Muscle of leg (tissue), 11 donors: ENCODE results near the gene C1QL3. TPM values are rescaled to one million over a fixed set of nuclear protein-coding genes. Genes with fewer than 3 reads are reported as not detected.

Experiments
- DNase-seq: peaks from one replicate; pipeline ENCODE4 v3.0.0; 2013
- H3K27ac ChIP-seq: one replicate; pipeline ENCODE4 v1.5.1; 2013; ENCODE audit warnings: mild to moderate bottlenecking, low read length, control low read depth
- H3K27me3 ChIP-seq: one replicate; pipeline ENCODE4 v1.6.1; 2013; ENCODE audit warnings: low read length; ENCODE audit not compliant: control insufficient read depth, insufficient read depth
- H3K36me3 ChIP-seq: one replicate; pipeline ENCODE4 v1.6.1; 2013; ENCODE audit warnings: low read length; ENCODE audit not compliant: control insufficient read depth, insufficient read depth
- H3K4me1 ChIP-seq: one replicate; pipeline ENCODE4 v1.6.1; 2013; ENCODE audit warnings: low read length; ENCODE audit not compliant: control insufficient read depth, insufficient read depth
- H3K4me3 ChIP-seq: one replicate; pipeline ENCODE4 v1.5.1; 2013; ENCODE audit warnings: low read length, control low read depth
- H3K9me3 ChIP-seq: replicated peaks from 2 replicates; pipeline ENCODE4 v1.6.1; 2013; ENCODE audit warnings: low read depth, low read length; ENCODE audit not compliant: control insufficient read depth
- WGBS: methylation state at CpG from one replicate; pipeline ENCODE4 v1.1.5; 2013; ENCODE audit warnings: missing lambda C conversion rate; ENCODE audit not compliant: insufficient coverage; 5-methylcytosine and 5-hydroxymethylcytosine counted together
- polyA plus RNA-seq, 8 donors: library from polyadenylated mRNA; unstranded; fragments of 120-200 nt; gene quantifications; one replicate each; pipeline versions ENCODE4 v1.2.1 to v1.2.3, GENCODE V29; 2013; ENCODE audit warnings: inconsistent platforms in 1 of 8, low replicate concordance in 1 of 8; ENCODE audit not compliant: insufficient read length in 8 of 8, insufficient read depth in 1 of 8
- total RNA-seq: library from RNA; stranded (reverse); fragments of 120-200 nt; gene quantifications from one replicate; pipeline ENCODE4 v1.2.4, GENCODE V29; 2013

Gene C1QL3
- total and polyA plus RNA-seq, 9 donors, result 0.04 to 0.93 (median 0.40) TPM

- H3K4me3 ChIP-seq, result no peak overlapping the region
- H3K36me3 ChIP-seq, result no peaks in the 10 kb centered on the region
- no peaks in the 10 kb centered on the region for H3K4me1 ChIP-seq
- H3K27me3 ChIP-seq, result no peaks in the 10 kb centered on the region
- no peaks in the 10 kb centered on the region for H3K9me3 ChIP-seq
- no peak for DNase-seq
- WGBS, result no CpG with 5 or more reads among the region's 1 CpG
- no peak overlapping the region for H3K27ac ChIP-seq
Measured at GRCh38 chr10:16466001-16466400, 55.7 kb downstream of the C1QL3 start.

Other genes starting within 250 kb of the C1QL3 start
- 7.3 TPM for gene PTER, start 84.9 kb downstream of the C1QL3 start, total RNA-seq
- gene PTER, start 84.9 kb downstream of the C1QL3 start, polyA plus RNA-seq, result 1 to 10 TPM; 5.6 to 8.2 (median 6.6) TPM